HepG2 (cell line): ENCODE measurements around the gene NUTF2. TPM values are rescaled to one million over a fixed set of nuclear protein-coding genes. Genes with fewer than 3 reads are reported as not detected.

Source experiments
- ATAC-seq: fragments of 200-7000 bp; cut with Tn5 transposase; 3 replicates; pipeline ENCODE4 v1.9.1; 2020; ENCODE audit warnings: mild to moderate bottlenecking, moderate library complexity
- BruUV-seq: library from RNA; stranded (reverse); fragments of 400-500 nt; replicated peaks from 2 replicates; lab custom pipeline; 2021; lab: Mats Ljungman, UMichigan
- CTCF ChIA-PET: fragments of 300-600 bp; formaldehyde crosslinking; extraction: SDS; loops from one replicate; lab custom pipeline; 2021; ENCODE audit warnings: low total read pairs, inconsistent platforms, low intra/inter-chr PET ratio; lab: Yijun Ruan, JAX
- POLR2A ChIA-PET: fragments of 350-600 bp; sonication (Branson Sonifier 250); formaldehyde crosslinking; loops from one replicate; lab custom pipeline; 2020; ENCODE audit warnings: antibody characterized with exemption, inconsistent platforms; lab: Yijun Ruan, JAX
- DNase-seq: peaks from one replicate; pipeline ENCODE4 v3.0.0-alpha.2; 2015; ENCODE audit warnings: low spot score
- FAIRE-seq: peaks from 3 replicates; lab custom pipeline; 2011; peaks lifted over from hg19 to GRCh38; lab: Jason Lieb, UNC
- H2AFZ ChIP-seq: one replicate; pipeline ENCODE4 v1.6.1; 2011; ENCODE audit warnings: low read length, inconsistent platforms
- H3K27ac ChIP-seq: fragments of 300-600 bp; 3 replicates; pipeline ENCODE4 v1.8.0; 2011; ENCODE audit warnings: mixed run types, mild to moderate bottlenecking, mixed read lengths, low read length, inconsistent platforms; ENCODE audit not compliant: insufficient read depth; ENCODE audit errors: extremely low read length
- H3K27me3 ChIP-seq, 2 experiments: fragments of 200-600 bp in 1 of 2; 2 replicates in 1 of 2; 3 replicates in 1 of 2; pipeline versions ENCODE4 v1.6.0 to v1.8.0; 2011; ENCODE audit warnings: low read length in 2 of 2, mild to moderate bottlenecking in 2 of 2, moderate library complexity in 2 of 2, inconsistent platforms in 1 of 2; ENCODE audit not compliant: insufficient read depth in 2 of 2, control insufficient read depth in 1 of 2
- H3K36me3 ChIP-seq, 2 experiments: fragments of 200-600 bp in 1 of 2; replicated peaks in 1 of 2; 2 replicates in 1 of 2; 3 replicates in 1 of 2; pipeline versions ENCODE4 v1.5.1 to v1.8.0; 2011; ENCODE audit warnings: low read length in 2 of 2, inconsistent platforms in 1 of 2; ENCODE audit not compliant: insufficient read depth in 2 of 2, control insufficient read depth in 1 of 2
- H3K4me1 ChIP-seq: 2 replicates; pipeline ENCODE4 v1.5.1; 2012; ENCODE audit warnings: low read length, inconsistent platforms; ENCODE audit not compliant: insufficient read depth
- H3K4me2 ChIP-seq: 2 replicates; pipeline ENCODE4 v1.6.0; 2011; ENCODE audit warnings: low read depth, low read length, inconsistent platforms
- H3K4me3 ChIP-seq, 3 experiments: fragments of 200-600 bp in 1 of 3; sonication (generic), shearing (Covaris generic) in 1 of 3; replicated peaks in 1 of 3; 2 replicates each; pipeline ENCODE4 v1.5.1; 2011 to 2016; ENCODE audit warnings: low read length in 3 of 3, inconsistent platforms in 2 of 3, low read depth in 2 of 3, mild to moderate bottlenecking in 2 of 3, control low read depth in 1 of 3, mixed read lengths in 1 of 3; ENCODE audit not compliant: insufficient read depth in 1 of 3
- H3K79me2 ChIP-seq: one replicate; pipeline ENCODE4 v1.6.1; 2011; ENCODE audit warnings: low read length, inconsistent platforms; ENCODE audit not compliant: insufficient read depth
- H3K9ac ChIP-seq: 2 replicates; pipeline ENCODE4 v1.6.0; 2011; ENCODE audit warnings: mild to moderate bottlenecking, low read depth, low read length, inconsistent platforms; ENCODE audit not compliant: insufficient read depth
- H3K9me3 ChIP-seq: 2 replicates; pipeline ENCODE4 v1.5.1; 2012; ENCODE audit warnings: mild to moderate bottlenecking, low read length
- H4K20me1 ChIP-seq: 2 replicates; pipeline ENCODE4 v1.6.0; 2011; ENCODE audit warnings: inconsistent platforms, mild to moderate bottlenecking, low read length, moderate library complexity; ENCODE audit not compliant: insufficient read depth
- PAF1 ChIP-seq: IDR thresholded peaks from 2 replicates; pipeline ENCODE4 v1.6.1; 2016; ENCODE audit warnings: missing genetic modification reagents, missing compliant biosample characterization
- REL ChIP-seq: sonication (generic); formaldehyde crosslinking; conservative IDR thresholded peaks from 2 replicates; pipeline ENCODE4 v1.8.0; 2022; ENCODE audit warnings: mild to moderate bottlenecking, missing genetic modification reagents, moderate library complexity
- ZBTB7B ChIP-seq: sonication (generic); formaldehyde crosslinking; IDR thresholded peaks from 2 replicates; pipeline ENCODE4 v1.4.0; 2020; ENCODE audit warnings: missing genetic modification reagents
- ZFP36L1 ChIP-seq: sonication (generic); formaldehyde crosslinking; IDR thresholded peaks from 2 replicates; pipeline ENCODE4 v1.8.0; 2022; ENCODE audit warnings: mild to moderate bottlenecking, missing genetic modification reagents, moderate library complexity
- ZFP82 ChIP-seq: sonication (generic); formaldehyde crosslinking; IDR thresholded peaks from 2 replicates; pipeline ENCODE4 v1.5.1; 2020; ENCODE audit warnings: mild to moderate bottlenecking, missing genetic modification reagents, borderline replicate concordance
- ZMYM3 ChIP-seq: sonication (generic); formaldehyde crosslinking; IDR thresholded peaks from 2 replicates; pipeline ENCODE4 v1.5.1; 2020; ENCODE audit warnings: mild to moderate bottlenecking, missing genetic modification reagents
- ZNF256 ChIP-seq: sonication (generic); formaldehyde crosslinking; conservative IDR thresholded peaks from 2 replicates; pipeline ENCODE4 v1.4.0; 2020; ENCODE audit warnings: missing genetic modification reagents
- ZNF34 ChIP-seq: sonication (generic); formaldehyde crosslinking; IDR thresholded peaks from 2 replicates; pipeline ENCODE4 v1.4.0; 2020; ENCODE audit warnings: mild to moderate bottlenecking, missing genetic modification reagents, borderline replicate concordance
- ZNF550 ChIP-seq: sonication (generic); formaldehyde crosslinking; IDR thresholded peaks from 2 replicates; pipeline ENCODE4 v1.4.0; 2020; ENCODE audit warnings: mild to moderate bottlenecking, missing genetic modification reagents, borderline replicate concordance
- ZNF567 ChIP-seq: sonication (generic); formaldehyde crosslinking; IDR thresholded peaks from 2 replicates; pipeline ENCODE4 v1.8.1; 2023; ENCODE audit warnings: mild to moderate bottlenecking, missing genetic modification reagents, borderline replicate concordance
- ZNF709 ChIP-seq: sonication (generic); formaldehyde crosslinking; IDR thresholded peaks from 2 replicates; pipeline ENCODE4 v1.5.0; 2020; ENCODE audit warnings: mild to moderate bottlenecking, missing genetic modification reagents
- ZSCAN21 ChIP-seq: sonication (generic); formaldehyde crosslinking; IDR thresholded peaks from 2 replicates; pipeline ENCODE4 v1.8.0; 2022; ENCODE audit warnings: mild to moderate bottlenecking, missing genetic modification reagents, moderate library complexity, borderline replicate concordance
- WGBS: methylation state at CpG from one replicate; pipeline ENCODE4 v1.1.6; 2017; ENCODE audit warnings: low lambda C conversion rate; 5-methylcytosine and 5-hydroxymethylcytosine counted together
- in situ Hi-C: cut with HindIII; loops from 2 replicates; pipeline ENCODE4 v1.10.0; 2017; ENCODE audit warnings: low pct_unique_long_range_greater_than_20kb; ENCODE audit not compliant: extremely low pct_ligation_motif_present
- intact Hi-C: fragments of 100-400 bp; cut with micrococcal nuclease; formaldehyde crosslinking; loops from one replicate; pipeline ENCODE4 v1.10.0; 2022; ENCODE audit not compliant: unreplicated experiment
- polyA plus RNA-seq, 8 experiments: library from polyadenylated mRNA; depleted of rRNA in 3 of 8; stranded (reverse) in 7 of 8; unstranded in 1 of 8; fragments of >200 nt; fragmentation: Illumina TruSeq in 4 of 8; extraction: Trizol in 4 of 8; gene quantifications; 2 replicates each; pipeline versions ENCODE4 v1.2.1 to v1.2.3, GENCODE V29; 2011 to 2016; ENCODE audit warnings: low read depth in 4 of 8, missing spikeins in 1 of 8, mixed read lengths in 1 of 8; ENCODE audit not compliant: insufficient read depth in 1 of 8
- total RNA-seq, 5 experiments: library from RNA; depleted of rRNA; stranded (reverse); fragments of >200 nt; fragmentation: Illumina TruSeq; extraction: Trizol; gene quantifications; 2 replicates each; pipeline ENCODE4 v1.2.3, GENCODE V29; 2016; ENCODE audit warnings: low read depth in 1 of 5
- TF ChIP-seq, protein P1 (sequence below): IDR thresholded peaks from 2 replicates; pipeline ENCODE4 v1.6.1; 2016; ENCODE audit warnings: control low read depth
- TF ChIP-seq, protein P2 (sequence below): sonication (generic); formaldehyde crosslinking; IDR thresholded peaks from 2 replicates; pipeline ENCODE4 v1.4.0; 2020; ENCODE audit warnings: mild to moderate bottlenecking, missing genetic modification reagents

Gene NUTF2
- total and polyA plus RNA-seq, 2 of the 13 experiments (the other 11 are each of a cell fraction or from before 2014, with no cell fraction given): 168 to 214 TPM

DNA sequence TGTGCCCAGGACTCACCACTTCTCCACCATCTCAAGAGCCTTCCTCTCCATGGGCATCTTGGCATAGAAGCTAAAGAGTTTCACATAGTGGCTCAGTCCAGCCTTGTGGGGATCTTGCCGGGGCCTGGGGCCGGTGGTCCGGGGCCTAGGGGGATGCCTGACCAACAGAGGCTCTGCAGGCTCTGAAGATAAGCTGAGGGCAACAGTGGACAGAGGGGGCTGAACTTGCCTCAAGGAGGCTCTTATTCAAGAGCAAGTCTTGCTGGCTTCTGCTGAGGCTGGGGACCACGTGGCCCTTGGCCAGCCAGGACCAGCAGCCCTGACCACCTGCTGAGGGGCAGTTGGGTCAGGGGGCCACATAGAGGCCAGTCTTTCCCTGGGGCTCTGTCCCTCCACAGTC lies 18.1 kb upstream of the NUTF2 start (continued):
- TF ChIP-seq, protein P1, sequence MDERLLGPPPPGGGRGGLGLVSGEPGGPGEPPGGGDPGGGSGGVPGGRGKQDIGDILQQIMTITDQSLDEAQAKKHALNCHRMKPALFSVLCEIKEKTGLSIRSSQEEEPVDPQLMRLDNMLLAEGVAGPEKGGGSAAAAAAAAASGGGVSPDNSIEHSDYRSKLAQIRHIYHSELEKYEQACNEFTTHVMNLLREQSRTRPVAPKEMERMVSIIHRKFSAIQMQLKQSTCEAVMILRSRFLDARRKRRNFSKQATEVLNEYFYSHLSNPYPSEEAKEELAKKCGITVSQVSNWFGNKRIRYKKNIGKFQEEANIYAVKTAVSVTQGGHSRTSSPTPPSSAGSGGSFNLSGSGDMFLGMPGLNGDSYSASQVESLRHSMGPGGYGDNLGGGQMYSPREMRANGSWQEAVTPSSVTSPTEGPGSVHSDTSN: no peak
- TF ChIP-seq ZMYM3 (CRISPR knock-in tag): no peak
- no peak for TF ChIP-seq ZNF256 (CRISPR knock-in tag)
- TF ChIP-seq, all 625 proteins: peak for 0

DNA sequence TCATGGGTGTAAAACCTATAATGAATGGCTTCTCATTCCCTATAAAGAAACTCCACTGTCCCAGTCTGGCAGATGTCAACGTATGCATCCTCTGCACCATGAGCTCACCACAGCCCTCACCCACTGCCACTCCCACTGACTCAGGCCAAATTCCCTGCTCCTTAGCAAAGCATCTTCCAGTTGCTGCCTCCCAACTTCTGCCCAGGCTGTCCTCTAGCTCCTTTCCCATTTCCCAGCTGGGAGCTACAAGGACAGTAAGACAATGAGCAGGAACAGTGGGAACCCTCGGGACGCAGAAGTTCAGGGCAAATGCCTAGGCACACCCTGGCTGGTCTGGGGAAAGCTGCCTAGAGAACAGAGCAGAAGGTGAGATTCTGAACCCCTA lies 13.7 kb upstream of the NUTF2 start:
- Histone ChIP-seq H3K9ac (peak overlapping the region; percentile 92), H3K4me2 (peak overlapping the region; percentile 99), H4K20me1 (no peaks in the 10 kb centered on the region), H3K27ac (peak overlapping the region; percentile 59), H3K4me3 (peak overlapping the region; percentile 75 to 91 (median 75)), H3K36me3 (peaks cover 19 to 41% of the 10 kb centered on the region in 2 experiments), H3K79me2 (peaks cover 16% of the 10 kb centered on the region), H3K4me1 (peaks cover 31% of the 10 kb centered on the region), H3K27me3 (no peaks in the 10 kb centered on the region; a peak in 1 of 5 replicates), H3K9me3 (no peaks in the 10 kb centered on the region), H2AFZ (no peak overlapping the region)
- intact Hi-C loops: no loop called here
- ChIA-PET CTCF (interaction anchor here (1.3 kb wide), 1 partner anchor 17 kb away, joined by 3 read pairs; no protein-coding TSS in a partner anchor), POLR2A (interaction anchor here (0.7 to 4.1 kb wide), 10 partner anchors 11 to 252 kb away, joined by 3 to 47 read pairs (median 9); partner anchors contain the start of genes CENPT, NFATC3, NUTF2 and RANBP10)
- ATAC-seq: peak; percentile 15
- no peak for FAIRE-seq
- 0% methylated on average over 2 of the region's 3 CpGs for WGBS
- in situ Hi-C loops: no loop called here
- no TSS peak for BruUV-seq
- DNase-seq: no peak
- TF ChIP-seq REL (CRISPR knock-in tag) (no peak), ZFP82 (CRISPR knock-in tag) (peak; percentile 45; the same call in 1 of the 2 replicates), ZNF34 (no peak), ZNF567 (CRISPR knock-in tag) (0 out of 2 replicates have a peak, but pooled peaks have one; percentile 5), ZBTB7B (CRISPR knock-in tag) (0 out of 2 replicates have a peak, but pooled peaks have one; percentile 2), ZNF550 (CRISPR knock-in tag) (peak; percentile 67; the same call in 1 of the 2 replicates), ZMYM3 (CRISPR knock-in tag) (0 out of 2 replicates have a peak, but pooled peaks have one; percentile 6), ZFP36L1 (CRISPR knock-in tag) (no peak), ZSCAN21 (CRISPR knock-in tag) (no peak), ZNF709 (no peak), PAF1 (CRISPR knock-in tag) (no peak)
- TF ChIP-seq, protein P2, sequence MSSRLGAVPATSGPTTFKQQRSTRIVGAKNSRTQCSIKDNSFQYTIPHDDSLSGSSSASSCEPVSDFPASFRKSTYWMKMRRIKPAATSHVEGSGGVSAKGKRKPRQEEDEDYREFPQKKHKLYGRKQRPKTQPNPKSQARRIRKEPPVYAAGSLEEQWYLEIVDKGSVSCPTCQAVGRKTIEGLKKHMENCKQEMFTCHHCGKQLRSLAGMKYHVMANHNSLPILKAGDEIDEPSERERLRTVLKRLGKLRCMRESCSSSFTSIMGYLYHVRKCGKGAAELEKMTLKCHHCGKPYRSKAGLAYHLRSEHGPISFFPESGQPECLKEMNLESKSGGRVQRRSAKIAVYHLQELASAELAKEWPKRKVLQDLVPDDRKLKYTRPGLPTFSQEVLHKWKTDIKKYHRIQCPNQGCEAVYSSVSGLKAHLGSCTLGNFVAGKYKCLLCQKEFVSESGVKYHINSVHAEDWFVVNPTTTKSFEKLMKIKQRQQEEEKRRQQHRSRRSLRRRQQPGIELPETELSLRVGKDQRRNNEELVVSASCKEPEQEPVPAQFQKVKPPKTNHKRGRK (CRISPR knock-in tag): peak; percentile 69; the same call in 1 of the 2 replicates
